ENCODE data around the gene PSMA2.

PSMA2 gene

GRCh38 chr7:42972699-42973500, 40.9 kb upstream of the PSMA2 start:
- no peak for TF ChIP-seq CTCF (IDR thresholded peaks at IDR 0.05)
- Mint-ChIP-seq H3K4me3 (no peak overlapping the region), H3K4me1 (peaks cover 11% of the 10 kb centered on the region), H3K27me3 (ENCODE audit: low read depth, poor library complexity) (peaks cover 5% of the 10 kb centered on the region), H3K27ac (peak overlapping the region; percentile 79), H3K9me3 (peaks cover 13% of the 10 kb centered on the region), H3K36me3 (ENCODE audit: low read depth) (no peaks in the 10 kb centered on the region)
- DNase-seq: peak; percentile 6

GRCh38 chr7:42967391-42967790, 35.4 kb upstream of the PSMA2 start:
- TF ChIP-seq CTCF (IDR thresholded peaks at IDR 0.05): no peak
- H3K36me3 Mint-ChIP-seq (ENCODE audit: low read depth): no peaks in the 10 kb centered on the region
- no peak overlapping the region for H3K27ac Mint-ChIP-seq
- peaks cover 2% of the 10 kb centered on the region for H3K4me1 Mint-ChIP-seq
- H3K27me3 Mint-ChIP-seq (ENCODE audit: low read depth, poor library complexity): peaks cover 12% of the 10 kb centered on the region
- no peak overlapping the region for H3K4me3 Mint-ChIP-seq
- peaks cover 15% of the 10 kb centered on the region for H3K9me3 Mint-ChIP-seq
- DNase-seq: no peak

GRCh38 chr7:42964849-42965805, 33.2 kb upstream of the PSMA2 start:
- Mint-ChIP-seq H3K36me3 (ENCODE audit: low read depth) (no peaks in the 10 kb centered on the region), H3K9me3 (peaks cover 15% of the 10 kb centered on the region), H3K27me3 (ENCODE audit: low read depth, poor library complexity) (peaks cover 9% of the 10 kb centered on the region), H3K4me3 (no peak overlapping the region), H3K4me1 (no peaks in the 10 kb centered on the region), H3K27ac (no peak overlapping the region)
- TF ChIP-seq CTCF (IDR thresholded peaks at IDR 0.05): no peak
- DNase-seq: no peak

- Mint-ChIP-seq H3K4me3 (no peak overlapping the region), H3K36me3 (ENCODE audit: low read depth) (no peaks in the 10 kb centered on the region), H3K27me3 (ENCODE audit: low read depth, poor library complexity) (peaks cover 9% of the 10 kb centered on the region), H3K9me3 (peaks cover 24% of the 10 kb centered on the region), H3K4me1 (no peaks in the 10 kb centered on the region), H3K27ac (no peak overlapping the region)
- no peak for TF ChIP-seq CTCF (IDR thresholded peaks at IDR 0.05)
- DNase-seq: no peak
Measured at GRCh38 chr7:42964293-42964692, 32.3 kb upstream of the PSMA2 start.

- H3K27ac Mint-ChIP-seq: no peak overlapping the region
- peaks cover 34% of the 10 kb centered on the region for H3K9me3 Mint-ChIP-seq
- DNase-seq: no peak
- no peaks in the 10 kb centered on the region for H3K4me1 Mint-ChIP-seq
- H3K4me3 Mint-ChIP-seq: no peak overlapping the region
- no peak for TF ChIP-seq CTCF (IDR thresholded peaks at IDR 0.05)
- H3K27me3 Mint-ChIP-seq (ENCODE audit: low read depth, poor library complexity): peaks cover 6% of the 10 kb centered on the region
- H3K36me3 Mint-ChIP-seq (ENCODE audit: low read depth): no peaks in the 10 kb centered on the region
Measured at GRCh38 chr7:42961170-42961569, 29.2 kb upstream of the PSMA2 start.

Data from nephron progenitor cell (in vitro differentiated cells).